Esophagus squamous epithelium (tissue), 4 donors: Measurements from ENCODE around the gene NKD1.

Source experiments
- POLR2A ChIP-seq, 4 donors: fragments of 450-650 bp; IDR thresholded peaks; one replicate each; pipeline ENCODE4 v1.6.1; 2017; ENCODE audit warnings: antibody characterized with exemption in 4 of 4, mild to moderate bottlenecking in 4 of 4, moderate library complexity in 3 of 4
- TF ChIP-seq, protein P1 (sequence below), 6 experiments: fragments of 450-650 bp in 4 of 6; fragments of 200-600 bp in 2 of 6; sonication (generic) in 2 of 6; IDR thresholded peaks; one replicate each; pipeline ENCODE4 v1.5.1; 2016 to 2019; ENCODE audit warnings: antibody characterized with exemption in 6 of 6, mild to moderate bottlenecking in 4 of 6, moderate library complexity in 4 of 6

DNA sequence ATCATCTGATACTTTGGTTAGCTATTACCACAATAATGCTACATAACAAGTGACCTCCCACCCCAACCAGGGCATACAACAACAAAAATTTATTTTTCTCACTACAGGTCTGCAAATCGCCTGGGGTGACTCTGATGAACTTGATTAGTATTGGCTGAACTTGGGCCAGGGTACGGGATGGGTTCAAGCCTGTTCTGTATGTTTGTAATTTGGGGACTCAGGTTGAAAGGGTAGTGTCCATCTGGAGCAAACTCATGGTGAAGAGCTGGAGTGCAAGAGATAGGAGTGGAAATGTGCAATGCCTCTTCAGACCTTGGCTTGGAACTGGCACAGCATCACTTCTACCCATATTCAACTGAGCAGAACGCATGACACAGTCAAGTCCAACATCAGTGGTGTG is 16.3 kb upstream of the NKD1 start:
- TF ChIP-seq, protein P1, sequence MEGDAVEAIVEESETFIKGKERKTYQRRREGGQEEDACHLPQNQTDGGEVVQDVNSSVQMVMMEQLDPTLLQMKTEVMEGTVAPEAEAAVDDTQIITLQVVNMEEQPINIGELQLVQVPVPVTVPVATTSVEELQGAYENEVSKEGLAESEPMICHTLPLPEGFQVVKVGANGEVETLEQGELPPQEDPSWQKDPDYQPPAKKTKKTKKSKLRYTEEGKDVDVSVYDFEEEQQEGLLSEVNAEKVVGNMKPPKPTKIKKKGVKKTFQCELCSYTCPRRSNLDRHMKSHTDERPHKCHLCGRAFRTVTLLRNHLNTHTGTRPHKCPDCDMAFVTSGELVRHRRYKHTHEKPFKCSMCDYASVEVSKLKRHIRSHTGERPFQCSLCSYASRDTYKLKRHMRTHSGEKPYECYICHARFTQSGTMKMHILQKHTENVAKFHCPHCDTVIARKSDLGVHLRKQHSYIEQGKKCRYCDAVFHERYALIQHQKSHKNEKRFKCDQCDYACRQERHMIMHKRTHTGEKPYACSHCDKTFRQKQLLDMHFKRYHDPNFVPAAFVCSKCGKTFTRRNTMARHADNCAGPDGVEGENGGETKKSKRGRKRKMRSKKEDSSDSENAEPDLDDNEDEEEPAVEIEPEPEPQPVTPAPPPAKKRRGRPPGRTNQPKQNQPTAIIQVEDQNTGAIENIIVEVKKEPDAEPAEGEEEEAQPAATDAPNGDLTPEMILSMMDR (IDR thresholded peaks at IDR 0.05): no peak
- no peak for TF ChIP-seq POLR2A (IDR thresholded peaks at IDR 0.05)
